IPS-20b (cell line): Measurements from ENCODE around the gene TNFRSF11A.

Source experiments
- H3K27ac ChIP-seq: one replicate; pipeline ENCODE4 v1.5.1; 2013; ENCODE audit warnings: low read length
- H3K27me3 ChIP-seq: 2 replicates; pipeline ENCODE4 v1.6.1; 2013; ENCODE audit warnings: mild to moderate bottlenecking, low read length, inconsistent platforms; ENCODE audit not compliant: insufficient read depth
- H3K36me3 ChIP-seq: 2 replicates; pipeline ENCODE4 v1.6.1; 2013; ENCODE audit warnings: low read depth, mild to moderate bottlenecking, inconsistent platforms, low read length, moderate library complexity; ENCODE audit not compliant: insufficient read depth
- H3K4me1 ChIP-seq: 2 replicates; pipeline ENCODE4 v1.6.1; 2013; ENCODE audit warnings: mild to moderate bottlenecking, control low read depth, inconsistent platforms, low read length, moderate library complexity; ENCODE audit not compliant: insufficient read depth
- H3K4me3 ChIP-seq: 2 replicates; pipeline ENCODE4 v1.5.1; 2013; ENCODE audit warnings: mild to moderate bottlenecking, low read length, inconsistent platforms
- H3K9ac ChIP-seq: 2 replicates; pipeline ENCODE4 v1.6.1; 2013; ENCODE audit warnings: low read depth, mild to moderate bottlenecking, inconsistent platforms, low read length, moderate library complexity
- H3K9me3 ChIP-seq: 2 replicates; pipeline ENCODE4 v1.6.1; 2013; ENCODE audit warnings: mild to moderate bottlenecking, low read depth, low read length, inconsistent platforms; ENCODE audit not compliant: insufficient read depth

TNFRSF11A gene

GRCh38 chr18:62289047-62289446 is 36.1 kb upstream of the TNFRSF11A start:
- no peaks in the 10 kb centered on the region for H3K4me1 ChIP-seq
- no peaks in the 10 kb centered on the region for H3K27me3 ChIP-seq
- no peak overlapping the region for H3K9ac ChIP-seq
- H3K4me3 ChIP-seq: no peak overlapping the region
- no peaks in the 10 kb centered on the region for H3K9me3 ChIP-seq
- no peak overlapping the region for H3K27ac ChIP-seq
- peaks cover 46% of the 10 kb centered on the region for H3K36me3 ChIP-seq

GRCh38 chr18:62294073-62294472 is 31.0 kb upstream of the TNFRSF11A start:
- Histone ChIP-seq H3K36me3 (peaks cover 23% of the 10 kb centered on the region), H3K4me1 (no peaks in the 10 kb centered on the region), H3K9ac (no peak overlapping the region), H3K27me3 (no peaks in the 10 kb centered on the region), H3K9me3 (no peaks in the 10 kb centered on the region), H3K4me3 (no peak overlapping the region), H3K27ac (no peak overlapping the region)

DNA sequence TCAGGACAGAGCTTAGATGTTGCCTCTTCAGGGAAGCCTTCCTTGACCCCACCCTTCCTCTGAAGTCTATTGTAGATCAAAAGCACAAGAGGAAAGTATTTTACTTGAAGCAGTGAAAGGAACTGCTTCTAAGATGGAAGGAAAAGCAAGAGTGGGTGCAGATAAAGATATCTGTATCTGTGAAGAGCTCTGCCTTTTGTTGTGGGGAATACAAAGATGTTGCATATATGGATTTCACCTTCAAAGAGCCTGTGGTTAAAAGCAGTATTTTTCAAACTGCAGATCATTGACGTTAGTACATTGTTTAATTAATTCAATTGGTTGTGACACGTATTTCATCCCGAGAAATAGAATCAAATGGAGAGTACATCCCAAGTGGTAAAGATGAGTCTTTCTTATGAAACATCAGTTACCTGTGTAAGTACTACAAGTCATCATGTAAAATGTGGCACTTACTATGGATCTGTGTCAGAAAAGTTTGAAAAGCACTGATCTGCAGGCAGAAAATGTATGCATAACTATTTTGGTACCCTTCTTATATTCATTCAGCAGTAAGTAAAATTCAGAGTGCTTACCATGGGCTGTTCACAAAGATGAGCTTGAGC is 24.6 kb upstream of the TNFRSF11A start:
- H3K4me3 ChIP-seq: no peak overlapping the region
- H3K4me1 ChIP-seq: no peaks in the 10 kb centered on the region
- peaks cover 41% of the 10 kb centered on the region for H3K36me3 ChIP-seq
- H3K9ac ChIP-seq: no peak overlapping the region
- no peak overlapping the region for H3K27ac ChIP-seq
- H3K9me3 ChIP-seq: no peaks in the 10 kb centered on the region
- no peaks in the 10 kb centered on the region for H3K27me3 ChIP-seq

- H3K4me1 ChIP-seq: no peaks in the 10 kb centered on the region
- H3K36me3 ChIP-seq: peaks cover 41% of the 10 kb centered on the region
- no peaks in the 10 kb centered on the region for H3K27me3 ChIP-seq
- H3K4me3 ChIP-seq: no peak overlapping the region
- H3K9ac ChIP-seq: no peak overlapping the region
- no peaks in the 10 kb centered on the region for H3K9me3 ChIP-seq
- no peak overlapping the region for H3K27ac ChIP-seq
These were observed 23.8 kb upstream of the TNFRSF11A start for GRCh38 chr18:62301322-62301721.

GRCh38 chr18:62312851-62313250 is 12.3 kb upstream of the TNFRSF11A start:
- no peaks in the 10 kb centered on the region for H3K9me3 ChIP-seq
- no peaks in the 10 kb centered on the region for H3K27me3 ChIP-seq
- H3K4me3 ChIP-seq: no peak overlapping the region
- no peak overlapping the region for H3K9ac ChIP-seq
- peaks cover 19% of the 10 kb centered on the region; the same call in 1 of the 2 replicates for H3K36me3 ChIP-seq
- no peak overlapping the region for H3K27ac ChIP-seq
- H3K4me1 ChIP-seq: 0 out of 2 replicates have a peak, but pooled peaks cover 2% of the 10 kb centered on the region

DNA sequence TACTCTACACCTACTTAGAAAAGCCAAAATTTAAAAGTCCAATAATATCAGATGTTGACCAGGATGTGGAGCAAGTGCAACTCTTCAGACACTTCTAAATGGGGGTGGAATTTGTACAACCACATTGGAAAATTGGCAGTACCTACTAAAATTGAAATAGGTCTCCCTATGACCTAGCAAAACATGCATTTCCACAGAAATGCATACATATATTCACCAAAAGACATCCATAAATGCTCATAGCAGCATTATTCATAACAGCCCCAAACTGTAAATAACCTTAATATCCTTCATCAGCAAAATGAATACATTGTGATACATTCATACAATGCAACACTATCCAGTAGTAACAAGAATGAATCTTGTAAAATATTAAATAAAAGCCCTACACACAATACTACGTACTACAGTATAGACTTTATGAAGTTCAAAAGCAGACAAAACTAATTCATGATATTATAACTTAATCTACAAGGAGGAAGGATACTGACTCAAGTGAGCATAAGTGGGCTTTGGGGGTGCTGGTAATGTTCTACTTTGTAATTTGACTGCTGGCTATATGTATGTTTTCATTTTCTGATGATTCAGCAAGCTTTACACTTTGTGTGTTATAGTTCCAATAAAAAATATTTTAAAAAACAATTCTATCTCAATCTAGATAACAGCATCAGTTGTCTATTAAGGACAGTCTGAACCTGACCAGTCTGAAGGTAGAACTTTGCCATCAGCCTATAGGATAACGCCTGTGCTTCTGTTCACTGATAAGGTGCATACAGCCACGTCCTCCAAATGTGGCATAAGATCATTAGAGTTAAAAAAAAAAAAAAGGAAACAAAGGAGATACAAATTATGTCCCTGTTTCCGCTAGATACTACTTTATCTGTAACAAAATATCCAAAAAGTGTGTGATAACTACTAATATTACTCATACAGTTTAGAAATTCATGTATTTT is 6.6 kb upstream of the TNFRSF11A start:
- Histone ChIP-seq H3K36me3 (no peaks in the 10 kb centered on the region), H3K9ac (no peak overlapping the region), H3K9me3 (no peaks in the 10 kb centered on the region), H3K27me3 (peaks cover 24% of the 10 kb centered on the region), H3K27ac (no peak overlapping the region), H3K4me1 (peaks cover 22% of the 10 kb centered on the region; the same call in 1 of the 2 replicates), H3K4me3 (no peak overlapping the region)

GRCh38 chr18:62321201-62321600 is 3.9 kb upstream of the TNFRSF11A start:
- no peaks in the 10 kb centered on the region for H3K9me3 ChIP-seq
- H3K4me3 ChIP-seq: peak overlapping the region; percentile 35; the same call in 1 of the 2 replicates
- H3K27ac ChIP-seq: no peak overlapping the region
- H3K36me3 ChIP-seq: no peaks in the 10 kb centered on the region
- H3K4me1 ChIP-seq: peaks cover 26% of the 10 kb centered on the region; the same call in 1 of the 2 replicates
- peaks cover 47% of the 10 kb centered on the region for H3K27me3 ChIP-seq
- no peak overlapping the region for H3K9ac ChIP-seq

DNA sequence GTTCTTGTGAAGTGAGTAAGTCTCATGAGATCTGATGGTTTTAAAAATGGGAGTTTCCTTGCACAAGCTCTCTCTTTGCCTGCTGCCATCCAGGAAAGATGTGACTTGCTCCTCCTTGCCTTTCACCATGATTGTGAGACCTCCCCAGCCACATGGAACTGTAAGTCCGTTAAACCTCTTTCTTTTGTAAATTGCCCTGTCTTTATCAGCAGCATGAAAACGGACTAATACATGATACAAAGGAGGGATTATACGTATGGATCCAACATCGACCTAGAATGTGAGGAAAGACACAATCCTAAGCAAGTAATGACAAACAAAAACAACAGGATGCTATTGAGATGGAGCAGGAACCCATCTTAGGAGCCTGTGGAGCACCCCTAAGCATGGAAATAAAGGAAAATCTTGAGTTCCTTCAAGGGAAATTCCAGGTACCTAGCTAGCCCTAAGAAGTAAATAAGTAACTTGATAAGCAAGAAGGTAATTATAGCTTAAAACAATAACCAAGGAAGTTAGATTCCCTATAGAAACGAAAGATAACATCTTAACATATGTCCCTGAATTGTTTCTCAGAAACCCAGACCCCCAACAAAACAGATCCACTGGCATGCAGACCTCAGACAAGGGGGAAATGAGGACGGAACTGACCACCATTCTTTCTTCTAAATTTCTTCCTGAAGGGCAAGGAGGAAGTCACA is 1.5 kb upstream of the TNFRSF11A start:
- Histone ChIP-seq H3K27me3 (peaks cover 71% of the 10 kb centered on the region), H3K9ac (peak overlapping the region; percentile 49; the same call in 1 of the 2 replicates), H3K4me1 (peaks cover 36% of the 10 kb centered on the region; the same call in 1 of the 2 replicates), H3K36me3 (no peaks in the 10 kb centered on the region), H3K27ac (no peak overlapping the region), H3K4me3 (peak overlapping the region; percentile 63), H3K9me3 (no peaks in the 10 kb centered on the region)

DNA sequence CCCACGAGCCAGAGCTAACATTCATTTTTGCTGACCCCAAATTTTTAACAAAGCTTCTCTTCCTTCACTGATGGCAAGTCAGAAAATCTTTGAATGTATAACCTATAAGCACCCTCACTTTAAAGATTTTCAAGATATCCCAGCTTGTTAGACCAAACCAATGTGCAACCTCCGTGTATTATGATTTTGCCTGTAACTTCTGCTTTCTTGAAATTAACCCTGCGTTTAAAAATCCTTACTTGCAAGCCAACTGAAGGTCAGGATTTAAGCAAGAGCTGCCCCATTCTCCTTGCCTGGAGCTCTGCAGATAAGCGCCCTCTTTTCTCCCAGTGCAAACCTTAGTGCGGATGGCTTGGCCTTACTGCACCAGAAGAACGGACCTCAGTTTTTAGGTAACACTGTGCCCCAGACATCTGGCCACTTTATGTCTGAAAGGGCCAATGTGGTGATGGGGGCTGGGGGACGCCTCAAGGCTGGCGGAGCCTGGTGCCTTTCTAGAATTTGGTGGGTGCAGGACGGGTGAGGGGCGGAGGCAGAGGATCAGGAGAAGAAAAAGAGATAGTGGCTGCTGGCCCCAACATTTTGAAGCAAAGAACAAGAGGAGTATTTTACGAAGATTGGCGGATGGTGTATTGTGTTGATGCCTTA is 805 bp upstream of the TNFRSF11A start:
- Histone ChIP-seq H3K4me3 (peak overlapping the region; percentile 63), H3K4me1 (peaks cover 40% of the 10 kb centered on the region; the same call in 1 of the 2 replicates), H3K9ac (peak overlapping the region; percentile 49; the same call in 1 of the 2 replicates), H3K27me3 (peaks cover 75% of the 10 kb centered on the region), H3K36me3 (no peaks in the 10 kb centered on the region), H3K9me3 (no peaks in the 10 kb centered on the region), H3K27ac (no peak overlapping the region)

GRCh38 chr18:62325806-62326645 is 916 bp downstream of the TNFRSF11A start:
- Histone ChIP-seq H3K9me3 (no peaks in the 10 kb centered on the region), H3K36me3 (no peaks in the 10 kb centered on the region), H3K4me3 (peak overlapping the region; percentile 87), H3K9ac (peak overlapping the region; percentile 74; the same call in 1 of the 2 replicates), H3K27me3 (peaks cover 82% of the 10 kb centered on the region), H3K4me1 (peaks cover 53% of the 10 kb centered on the region), H3K27ac (no peak overlapping the region)
